GM18508 (cell line): ENCODE data around the gene P2RY11.

Experiments
- ATAC-seq: cut with Tn5 transposase; IDR thresholded peaks from one replicate; pipeline ENCODE4 v1.9.1; 2021; ENCODE audit warnings: moderate number of reproducible peaks; ENCODE audit not compliant: insufficient read depth, unreplicated experiment

P2RY11 gene

GRCh38 chr19:10137751-10138682, 26.5 kb downstream of the P2RY11 start:
- no peak for ATAC-seq

- ATAC-seq, result no peak
Measured at GRCh38 chr19:10138879-10139795, 27.6 kb downstream of the P2RY11 start.

DNA sequence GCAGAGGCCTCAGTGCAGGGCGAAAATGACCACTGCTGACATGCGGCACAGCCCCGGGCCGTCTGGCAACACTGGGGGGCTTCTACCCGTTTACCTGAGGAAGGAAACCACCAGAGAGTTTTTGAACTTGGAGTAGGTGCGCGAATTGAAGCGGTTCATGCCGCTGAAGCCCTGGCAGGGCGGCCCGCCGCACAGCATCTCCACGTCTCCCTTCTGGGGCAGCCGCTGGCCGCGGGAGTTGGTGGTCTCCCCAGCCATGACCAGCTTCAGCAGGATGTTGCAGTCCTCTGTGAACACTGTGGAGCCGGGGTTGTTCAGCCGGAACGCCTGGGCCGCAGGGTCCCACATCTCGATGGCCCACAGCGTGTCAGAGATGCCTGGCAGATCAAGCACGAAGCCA, 28.5 kb downstream of the P2RY11 start:
- ATAC-seq, result no peak

DNA sequence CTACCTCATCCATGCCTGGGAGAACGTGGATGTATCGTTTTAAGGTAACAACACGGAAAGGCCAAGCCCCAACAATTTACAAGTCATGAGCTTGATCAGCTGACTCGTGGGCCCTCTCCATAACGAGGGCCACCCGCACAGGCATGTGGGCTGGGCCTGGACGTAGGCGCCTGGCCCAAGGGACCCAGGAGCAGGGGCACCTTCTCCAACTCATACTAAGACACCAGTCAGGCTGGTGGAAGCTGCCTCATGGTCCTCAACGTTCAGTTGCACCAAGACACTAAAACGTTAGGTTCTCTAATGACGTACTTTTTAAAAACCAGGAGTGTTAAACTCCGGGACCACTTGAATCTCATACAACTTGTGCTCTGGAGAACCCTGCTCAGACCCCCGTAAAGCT, 30.0 kb downstream of the P2RY11 start:
- no peak for ATAC-seq

DNA sequence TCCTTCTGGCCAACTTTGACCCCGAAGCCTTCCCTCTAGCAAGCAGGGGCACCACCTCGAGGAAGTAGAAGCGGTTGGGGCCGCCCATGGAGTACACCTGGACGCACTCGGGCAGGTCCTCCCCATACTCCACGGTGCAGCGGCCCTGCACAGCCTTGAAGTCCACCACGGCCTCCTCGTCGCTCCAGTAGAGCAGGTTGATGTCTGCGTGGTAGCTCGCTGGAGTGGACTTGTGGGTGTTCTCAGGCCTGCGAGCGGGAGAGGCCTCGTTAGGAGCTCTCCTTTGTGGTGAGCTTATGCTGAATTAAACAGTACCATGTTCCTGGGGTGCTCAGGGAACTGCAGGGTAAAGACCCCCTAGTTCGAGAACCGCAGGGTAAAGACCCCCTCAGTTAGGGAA, 30.5 kb downstream of the P2RY11 start:
- ATAC-seq, result no peak

- no peak for ATAC-seq
Measured at GRCh38 chr19:10142701-10143375, 31.3 kb downstream of the P2RY11 start.

DNA sequence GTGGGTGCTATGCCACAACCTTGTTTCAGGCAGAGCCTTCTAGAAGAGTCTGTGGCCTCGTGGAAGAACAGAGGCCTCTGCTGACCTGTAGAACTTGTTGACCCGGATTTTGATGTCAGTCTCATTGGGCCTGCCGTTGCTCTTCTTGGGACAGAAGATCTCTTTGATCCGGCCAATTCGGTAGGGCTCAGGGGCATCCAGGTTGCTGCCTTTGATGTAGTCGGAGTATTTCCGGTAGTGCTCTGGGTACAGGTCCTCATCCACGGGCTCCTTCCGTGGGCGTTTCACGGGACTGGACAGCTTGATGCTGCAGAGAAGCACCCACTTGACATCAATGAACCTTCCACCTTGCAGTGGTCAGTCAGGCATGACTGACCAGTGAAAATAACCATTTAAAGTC, 32.2 kb downstream of the P2RY11 start:
- no peak for ATAC-seq

DNA sequence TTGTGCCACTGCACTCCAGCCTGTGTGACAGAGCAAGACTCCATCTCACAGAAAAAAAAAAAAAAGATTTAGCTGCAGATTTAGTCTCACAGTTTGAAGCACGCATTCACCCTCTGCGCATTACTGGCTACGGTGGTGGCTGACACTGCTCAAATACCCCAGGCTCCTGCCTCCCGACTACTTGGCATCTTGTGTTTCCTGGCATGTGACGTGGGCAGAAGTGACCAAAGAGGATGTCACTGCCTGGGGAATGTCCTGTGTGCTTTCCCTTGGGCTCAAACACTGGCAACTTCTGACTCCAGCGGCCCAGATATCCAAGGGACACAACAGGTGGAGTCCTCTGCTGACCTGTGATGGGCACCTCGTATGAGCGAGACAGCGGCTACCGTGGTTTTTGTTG, 32.9 kb downstream of the P2RY11 start:
- no peak for ATAC-seq

DNA sequence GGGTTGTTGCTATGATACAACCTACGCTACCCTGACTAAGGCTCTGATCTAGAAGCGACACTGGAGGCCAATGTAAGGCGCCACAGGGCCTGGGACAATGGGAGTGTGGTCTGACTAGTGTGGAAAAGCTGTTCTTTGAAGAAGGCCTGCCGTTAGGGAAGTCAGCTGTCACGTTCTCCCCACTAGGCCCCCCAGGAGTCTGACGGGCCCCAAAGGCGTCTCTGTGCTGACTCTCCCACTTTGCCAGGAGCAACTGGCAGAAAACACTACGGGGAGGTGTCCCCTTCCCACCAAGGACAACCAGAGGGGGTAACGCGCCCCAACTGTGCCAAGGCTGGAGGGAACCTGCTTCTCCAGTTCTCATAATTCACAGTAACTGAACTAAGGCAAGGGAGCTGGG, 33.5 kb downstream of the P2RY11 start:
- ATAC-seq, result no peak

- no peak for ATAC-seq
Measured at GRCh38 chr19:10146142-10146541, 34.6 kb downstream of the P2RY11 start.

GRCh38 chr19:10149427-10149826, 37.9 kb downstream of the P2RY11 start:
- no peak for ATAC-seq

GRCh38 chr19:10151521-10151920, 40.0 kb downstream of the P2RY11 start:
- ATAC-seq, result no peak

DNA sequence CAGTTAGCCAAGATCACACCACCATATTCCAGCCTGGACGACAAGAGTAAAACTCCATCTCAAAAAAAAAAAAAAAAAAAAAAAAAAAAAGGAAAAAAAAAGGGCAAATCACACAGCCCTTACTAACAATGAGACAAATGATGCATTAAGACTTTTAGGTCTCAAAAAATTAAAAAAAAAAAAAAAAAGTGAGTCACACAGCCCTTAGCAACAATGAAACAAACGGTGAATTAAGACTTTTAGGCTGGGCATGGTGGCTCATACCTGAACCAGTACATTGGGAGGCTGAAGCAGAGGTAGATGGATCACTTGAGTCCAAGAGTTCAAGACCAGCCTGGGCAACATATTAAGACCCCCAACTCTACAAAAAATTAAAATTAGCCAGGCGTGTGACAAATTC, 40.6 kb downstream of the P2RY11 start:
- no peak for ATAC-seq

DNA sequence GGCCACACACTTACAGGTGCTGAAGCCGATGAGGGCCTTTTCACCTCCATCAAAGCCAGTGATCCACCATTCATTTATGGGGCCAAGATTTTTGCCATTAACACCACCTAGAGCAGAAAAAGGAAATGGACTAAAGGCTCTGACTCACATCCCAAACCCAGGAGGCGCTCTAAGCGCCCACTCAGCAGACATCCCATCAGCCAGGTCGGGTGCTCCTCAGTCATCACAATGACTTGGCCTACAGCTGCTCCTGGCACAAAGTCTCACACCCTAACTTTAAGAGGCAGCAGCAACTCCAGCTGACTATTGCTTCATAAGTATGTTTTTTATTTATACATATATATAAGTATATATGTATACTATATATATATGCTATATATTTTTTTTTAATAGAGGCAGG, 44.3 kb downstream of the P2RY11 start:
- ATAC-seq, result no peak

GRCh38 chr19:10158071-10158470, 46.6 kb downstream of the P2RY11 start:
- no peak for ATAC-seq

GRCh38 chr19:10158485-10158884, 47.0 kb downstream of the P2RY11 start:
- ATAC-seq, result no peak

DNA sequence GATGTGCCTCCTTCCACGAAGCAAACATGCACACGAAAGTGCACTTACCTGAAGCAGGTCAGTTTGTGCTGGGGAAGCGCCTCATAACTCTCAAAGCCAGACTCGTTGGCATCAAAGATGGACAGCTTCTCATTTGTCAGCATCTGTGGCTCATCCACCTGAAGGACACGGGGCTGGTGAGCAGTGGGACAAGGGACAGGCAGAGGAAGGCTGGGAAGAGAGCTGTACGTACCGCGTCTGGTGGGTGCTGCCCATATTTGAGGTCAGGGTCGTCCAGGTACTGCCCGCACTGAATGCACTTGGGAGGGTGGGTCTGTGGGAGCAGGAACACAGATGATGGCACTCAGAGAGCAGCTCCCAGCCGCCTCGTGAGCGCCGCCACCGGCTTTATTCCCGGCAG, 48.1 kb downstream of the P2RY11 start:
- ATAC-seq, result no peak

- no peak for ATAC-seq
Measured at GRCh38 chr19:10163536-10163935, 52.0 kb downstream of the P2RY11 start.
